H1 (cell line): ENCODE measurements around the gene NDUFS5. TPM values are rescaled to one million over a fixed set of nuclear protein-coding genes. Genes with fewer than 3 reads are reported as not detected.
A peak's percentile ranks its signal among the peaks of the same experiment; 100 is the strongest.

Source experiments
- CTCF ChIA-PET: fragments of 300-600 bp; sonication (Branson Sonifier 250); formaldehyde crosslinking; loops from one replicate; lab custom pipeline; 2021; ENCODE audit not compliant: partially characterized antibody; lab: Charles Lee
- POLR2A ChIA-PET: fragments of 300-600 bp; sonication (Branson Sonifier 250); formaldehyde crosslinking; loops from one replicate; lab custom pipeline; 2021; ENCODE audit warnings: inconsistent platforms; ENCODE audit not compliant: partially characterized antibody; lab: Charles Lee
- DNase-seq, 2 experiments: peaks; one replicate each; pipeline versions ENCODE4 v3.0.0 to v3.0.0-alpha.2; 2010 to 2022; ENCODE audit warnings: low spot score in 2 of 2, low read depth in 1 of 2, mixed read lengths in 1 of 2
- FAIRE-seq: peaks from 2 replicates; lab custom pipeline; 2011; peaks lifted over from hg19 to GRCh38; lab: Jason Lieb, UNC
- H2AFZ ChIP-seq: 2 replicates; pipeline ENCODE4 v1.8.1; 2012; ENCODE audit warnings: low read length, inconsistent platforms
- H2AK5ac ChIP-seq: 2 replicates; pipeline ENCODE4 v1.6.1; 2013; ENCODE audit warnings: low read depth, low read length
- H2BK120ac ChIP-seq: replicated peaks from 2 replicates; pipeline ENCODE3; 2013; ENCODE audit warnings: low read depth, low read length, inconsistent platforms
- H2BK12ac ChIP-seq: 2 replicates; pipeline ENCODE4 v1.6.1; 2013; ENCODE audit warnings: low read depth, low read length
- H2BK15ac ChIP-seq: 2 replicates; pipeline ENCODE4 v1.6.1; 2013; ENCODE audit warnings: low read length
- H2BK20ac ChIP-seq: 2 replicates; pipeline ENCODE4 v1.6.1; 2013; ENCODE audit warnings: low read length
- H2BK5ac ChIP-seq: 2 replicates; pipeline ENCODE4 v1.6.1; 2013; ENCODE audit warnings: low read depth, low read length
- H3K14ac ChIP-seq: 2 replicates; pipeline ENCODE4 v1.6.1; 2013; ENCODE audit warnings: inconsistent platforms; ENCODE audit not compliant: insufficient read length
- H3K18ac ChIP-seq: 2 replicates; pipeline ENCODE4 v1.6.1; 2013; ENCODE audit warnings: low read length; ENCODE audit errors: extremely low read depth
- H3K23ac ChIP-seq: 2 replicates; pipeline ENCODE4 v1.6.1; 2013; ENCODE audit warnings: inconsistent platforms; ENCODE audit not compliant: insufficient read length
- H3K23me2 ChIP-seq: 2 replicates; pipeline ENCODE4 v1.6.1; 2013; ENCODE audit warnings: low read depth, low read length
- H3K27ac ChIP-seq: 2 replicates; pipeline ENCODE4 v1.6.1; 2011; ENCODE audit warnings: low read depth, low read length, inconsistent platforms
- H3K27me3 ChIP-seq, 4 experiments: replicated peaks in 1 of 4; 1 replicate in 1 of 4; 2 replicates in 3 of 4; pipeline versions ENCODE4 v1.6.1 to v1.8.1; 2011 to 2013; ENCODE audit warnings: low read length in 3 of 4, mild to moderate bottlenecking in 3 of 4, inconsistent platforms in 2 of 4, mixed read lengths in 2 of 4, moderate library complexity in 1 of 4; ENCODE audit not compliant: control insufficient read depth in 3 of 4, insufficient read depth in 3 of 4; ENCODE audit errors: extremely low read depth in 1 of 4
- H3K36me3 ChIP-seq, 4 experiments: 2 replicates each; pipeline versions ENCODE4 v1.6.1 to v1.8.1; 2011 to 2013; ENCODE audit warnings: mild to moderate bottlenecking in 4 of 4, low read length in 3 of 4, moderate library complexity in 2 of 4, control low read depth in 1 of 4, inconsistent platforms in 1 of 4; ENCODE audit not compliant: insufficient read depth in 4 of 4, control insufficient read depth in 2 of 4
- H3K4ac ChIP-seq: replicated peaks from 2 replicates; pipeline ENCODE3; 2013; ENCODE audit warnings: low read length, low read depth, mixed read lengths, inconsistent platforms; ENCODE audit not compliant: insufficient read length
- H3K4me1 ChIP-seq, 4 experiments: replicated peaks in 1 of 4; 1 replicate in 1 of 4; 2 replicates in 3 of 4; pipeline versions ENCODE4 v1.6.1 to v1.8.1; 2011 to 2013; ENCODE audit warnings: low read length in 3 of 4, inconsistent platforms in 2 of 4, mixed read lengths in 1 of 4; ENCODE audit not compliant: insufficient read depth in 4 of 4, control insufficient read depth in 3 of 4
- H3K4me2 ChIP-seq, 2 experiments: 2 replicates each; pipeline versions ENCODE4 v1.6.1 to v1.8.1; 2011 to 2013; ENCODE audit warnings: low read depth in 2 of 2, low read length in 2 of 2, control low read depth in 1 of 2, inconsistent platforms in 1 of 2, mild to moderate bottlenecking in 1 of 2; ENCODE audit not compliant: insufficient read depth in 1 of 2
- H3K4me3 ChIP-seq, 4 experiments: fragments of 200-600, 300-600 bp in 1 of 4; sonication (generic), shearing (Covaris generic), sonication (Bioruptor Twin) in 1 of 4; 2 replicates each; pipeline versions ENCODE4 v1.5.1 to v1.8.1; 2011 to 2016; ENCODE audit warnings: low read length in 4 of 4, low read depth in 3 of 4, control low read depth in 2 of 4, inconsistent platforms in 2 of 4, mild to moderate bottlenecking in 2 of 4, mixed read lengths in 1 of 4, moderate library complexity in 1 of 4; ENCODE audit not compliant: insufficient read depth in 2 of 4; ENCODE audit errors: extremely low read depth in 1 of 4
- H3K56ac ChIP-seq: replicated peaks from 2 replicates; pipeline ENCODE3; 2013; ENCODE audit warnings: low read depth, mild to moderate bottlenecking, mixed read lengths, low read length, inconsistent platforms; ENCODE audit not compliant: insufficient read length
- H3K79me1 ChIP-seq: 2 replicates; pipeline ENCODE4 v1.6.1; 2013; ENCODE audit warnings: low read depth, low read length, control low read depth
- H3K79me2 ChIP-seq, 2 experiments: 2 replicates each; pipeline versions ENCODE4 v1.6.1 to v1.8.1; 2012 to 2013; ENCODE audit warnings: low read length in 2 of 2, mild to moderate bottlenecking in 2 of 2, inconsistent platforms in 1 of 2; ENCODE audit not compliant: insufficient read depth in 2 of 2, control insufficient read depth in 1 of 2
- H3K9ac ChIP-seq, 4 experiments: replicated peaks in 1 of 4; 1 replicate in 1 of 4; 2 replicates in 3 of 4; pipeline versions ENCODE4 v1.6.1 to v1.8.1; 2011 to 2013; ENCODE audit warnings: low read depth in 3 of 4, low read length in 3 of 4, control low read depth in 2 of 4, mild to moderate bottlenecking in 2 of 4, moderate library complexity in 2 of 4, inconsistent platforms in 1 of 4; ENCODE audit errors: extremely low read depth in 1 of 4
- H3K9me3 ChIP-seq, 2 experiments: 2 replicates each; pipeline versions ENCODE4 v1.6.1 to v1.8.1; 2012 to 2013; ENCODE audit warnings: mild to moderate bottlenecking in 2 of 2, moderate library complexity in 2 of 2, control low read depth in 1 of 2, inconsistent platforms in 1 of 2, low read depth in 1 of 2, low read length in 1 of 2, mixed read lengths in 1 of 2; ENCODE audit not compliant: insufficient read depth in 2 of 2
- H4K20me1 ChIP-seq, 2 experiments: replicated peaks in 1 of 2; 2 replicates each; pipeline versions ENCODE3 to v1.8.1; 2011 to 2013; ENCODE audit warnings: inconsistent platforms in 2 of 2, low read length in 2 of 2, mild to moderate bottlenecking in 1 of 2; ENCODE audit not compliant: insufficient read depth in 2 of 2, control insufficient read depth in 1 of 2
- H4K5ac ChIP-seq: 2 replicates; pipeline ENCODE4 v1.6.1; 2013; ENCODE audit warnings: low read length, low read depth, mixed read lengths, inconsistent platforms; ENCODE audit not compliant: insufficient read length
- H4K8ac ChIP-seq: 2 replicates; pipeline ENCODE4 v1.8.0; 2013; ENCODE audit warnings: mild to moderate bottlenecking, moderate library complexity, low read length, inconsistent platforms; ENCODE audit not compliant: insufficient read depth; ENCODE audit errors: extremely low read depth
- H4K91ac ChIP-seq: replicated peaks from 2 replicates; pipeline ENCODE3; 2013; ENCODE audit warnings: low read length, mixed read lengths, inconsistent platforms; ENCODE audit not compliant: insufficient read length
- CHD2 ChIP-seq: IDR thresholded peaks from 2 replicates; pipeline ENCODE4 v1.6.1; 2012; ENCODE audit warnings: low read length, improper control_type of control experiment
- FOSL1 ChIP-seq: IDR thresholded peaks from 2 replicates; pipeline ENCODE4 v1.6.1; 2011; ENCODE audit warnings: mild to moderate bottlenecking, low read depth, low read length, moderate library complexity; ENCODE audit not compliant: insufficient read depth
- HDAC2 ChIP-seq, 2 experiments: fragments of 300-600 bp in 1 of 2; sonication (generic) in 1 of 2; IDR thresholded peaks; 2 replicates each; pipeline ENCODE4 v1.6.1; 2011 to 2012; ENCODE audit warnings: low read depth in 2 of 2, low read length in 2 of 2, mild to moderate bottlenecking in 2 of 2, moderate library complexity in 2 of 2, borderline replicate concordance in 1 of 2, inconsistent platforms in 1 of 2
- JUN ChIP-seq: IDR thresholded peaks from 2 replicates; pipeline ENCODE4 v1.6.1; 2011; ENCODE audit warnings: low read depth, mild to moderate bottlenecking, improper control_type of control experiment, low read length
- JUND ChIP-seq: IDR thresholded peaks from 2 replicates; pipeline ENCODE4 v1.6.1; 2011; ENCODE audit warnings: mild to moderate bottlenecking, improper control_type of control experiment, low read length
- SIX5 ChIP-seq: IDR thresholded peaks from 2 replicates; pipeline ENCODE4 v1.6.1; 2011; ENCODE audit warnings: mild to moderate bottlenecking, low read depth, low read length
- SRF ChIP-seq: IDR thresholded peaks from 2 replicates; pipeline ENCODE4 v1.6.1; 2011; ENCODE audit warnings: mild to moderate bottlenecking, low read depth, low read length, moderate library complexity
- TAF7 ChIP-seq: optimal IDR thresholded peaks from 2 replicates; pipeline ENCODE3; 2011; ENCODE audit warnings: low read depth, mild to moderate bottlenecking, inconsistent platforms, low read length, moderate library complexity, borderline replicate concordance
- TBP ChIP-seq: IDR thresholded peaks from 2 replicates; pipeline ENCODE4 v1.6.1; 2011; ENCODE audit warnings: low read depth, low read length, improper control_type of control experiment
- WGBS, 2 experiments: shearing (Covaris generic) in 1 of 2; methylation state at CpG; one replicate each; pipeline versions ENCODE4 v1.1.6 to v1.1.7; 2013 to 2015; ENCODE audit warnings: low lambda C conversion rate in 2 of 2, mixed read lengths in 2 of 2, inconsistent platforms in 1 of 2, low coverage in 1 of 2, missing lambda C conversion rate in 1 of 2; ENCODE audit not compliant: insufficient replicate concordance in 2 of 2, insufficient coverage in 1 of 2, insufficient read length in 1 of 2; ENCODE audit errors: extremely low coverage in 1 of 2, missing lambda C conversion rate in 1 of 2; 5-methylcytosine and 5-hydroxymethylcytosine counted together
- polyA plus RNA-seq, 7 experiments: library from polyadenylated mRNA; depleted of rRNA in 3 of 7; stranded (reverse) in 5 of 7; unstranded in 2 of 7; fragments of >200 nt in 5 of 7; fragments of 200-250 nt in 2 of 7; gene quantifications; 1 replicate in 5 of 7; 2 replicates in 1 of 7; 4 replicates in 1 of 7; pipeline versions ENCODE4 v1.2.1 to v1.2.3, GENCODE V29; 2011 to 2013; ENCODE audit warnings: missing spikeins in 2 of 7, mixed read lengths in 2 of 7
- total RNA-seq: library from RNA; stranded (reverse); fragmentation: NEBNext Ultra II Directional; extraction: Animal tissue kit (Norgen Biotek cat#: 25700); gene quantifications from 2 replicates; pipeline ENCODE4 v1.2.1, GENCODE V29; 2021
- TF ChIP-seq, protein P1 (sequence below): IDR thresholded peaks from 2 replicates; pipeline ENCODE4 v1.6.1; 2011; ENCODE audit warnings: low read depth, mild to moderate bottlenecking, low read length; ENCODE audit not compliant: insufficient read depth

The NDUFS5 gene
- total and polyA plus RNA-seq, 2 of the 8 experiments (the other 6 are each of a cell fraction or from before 2014, with no cell fraction given) = 435 to 835 TPM

- Histone ChIP-seq H3K4me2 (peak within 1 kb of the TSS; percentile 78 to 98), H2BK20ac (peak within 1 kb of the TSS; percentile 67; the same call in 1 of the 2 replicates), H2BK120ac (peak within 1 kb of the TSS; percentile 77), H3K56ac (peak within 1 kb of the TSS; percentile 88), H4K91ac (peak within 1 kb of the TSS; percentile 97), H3K27ac (peak within 1 kb of the TSS; percentile 95), H2BK12ac (peak within 1 kb of the TSS; percentile 75), H2AK5ac (no peak within 1 kb of the TSS), H3K23me2 (peaks cover 6% of the 10 kb centered on the region; the same call in 1 of the 2 replicates), H4K8ac (peak within 1 kb of the TSS; percentile 97; the same call in 1 of the 2 replicates), H3K36me3 (peaks cover 2 to 41% (median 19%) of the 10 kb centered on the region in 4 experiments; a peak in 5 of 8 replicates), H4K5ac (peak within 1 kb of the TSS; percentile 77), H3K4me3 (peak within 1 kb of the TSS; percentile 83 to 100 (median 92)), H2BK15ac (no peak within 1 kb of the TSS), H3K4ac (peak within 1 kb of the TSS; percentile 20), H3K9me3 (no peaks in the 10 kb centered on the region), H3K14ac (no peak within 1 kb of the TSS), H2AFZ (no peak within 1 kb of the TSS), H3K27me3 (no peaks in the 10 kb centered on the region), H3K79me1 (no peaks in the 10 kb centered on the region), H3K79me2 (peaks cover 43 to 49% of the 10 kb centered on the region in 2 experiments), H2BK5ac (peak within 1 kb of the TSS; percentile 95), H3K18ac (peak within 1 kb of the TSS; percentile 92), H4K20me1 (peaks cover 16 to 27% of the 10 kb centered on the region in 2 experiments), H3K23ac (no peak within 1 kb of the TSS), H3K4me1 (peaks cover 5 to 18% (median 13%) of the 10 kb centered on the region in 4 experiments), H3K9ac (peak within 1 kb of the TSS; percentile 72 to 98 (median 92))
- FAIRE-seq = peak; percentile 88
- ChIA-PET CTCF (interaction anchor here (0.8 to 1.4 kb wide), 2 partner anchors 15 to 1390 kb away, joined by 3 to 4 read pairs; no protein-coding TSS in a partner anchor), POLR2A (interaction anchor here (0.6 to 3.0 kb wide), 16 partner anchors 8 to 417 kb away, joined by 3 to 14 read pairs (median 4); partner anchors contain the start of genes GJA9 and NDUFS5)
- 1% methylated on average over 39 of the region's 76 CpGs; no CpG with 5 or more reads in 1 of the 2 experiments for WGBS, 2 experiments
- DNase-seq = peak; percentile 89 to 99
- TF ChIP-seq TAF7 (peak; percentile 92), TBP (peak; percentile 93), JUN (no peak), FOSL1 (no peak), JUND (peak; percentile 96), HDAC2 (IDR thresholded peaks at IDR 0.05; ENCODE audit: borderline replicate concordance in 1 of 2, low read depth in 2 of 2, low read length in 2 of 2) (peak in 1 of 2 experiments; percentile 97; a peak in 2 of 4 replicates), SRF (no peak), CHD2 (peak; percentile 32; the same call in 1 of the 2 replicates), SIX5 (no peak)
- TF ChIP-seq, protein P1, sequence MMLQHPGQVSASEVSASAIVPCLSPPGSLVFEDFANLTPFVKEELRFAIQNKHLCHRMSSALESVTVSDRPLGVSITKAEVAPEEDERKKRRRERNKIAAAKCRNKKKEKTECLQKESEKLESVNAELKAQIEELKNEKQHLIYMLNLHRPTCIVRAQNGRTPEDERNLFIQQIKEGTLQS = no peak
Observed at GRCh38 chr1:38990738-38991637, 35.2 kb upstream of the NDUFS5 start, which contains the start of gene AKIRIN1. AKIRIN1 (plus strand) TSS chr1:38991276; CDS start chr1:38991381, 105 bp downstream.
